ENCODE results near the gene RELN. TPM values are rescaled to one million over a fixed set of nuclear protein-coding genes. Genes with fewer than 3 reads are reported as not detected.

Gene RELN
- total and polyA plus RNA-seq, 2 of the 13 experiments (the other 11 are each of a cell fraction or from before 2014, with no cell fraction given), result 315 to 332 TPM

DNA sequence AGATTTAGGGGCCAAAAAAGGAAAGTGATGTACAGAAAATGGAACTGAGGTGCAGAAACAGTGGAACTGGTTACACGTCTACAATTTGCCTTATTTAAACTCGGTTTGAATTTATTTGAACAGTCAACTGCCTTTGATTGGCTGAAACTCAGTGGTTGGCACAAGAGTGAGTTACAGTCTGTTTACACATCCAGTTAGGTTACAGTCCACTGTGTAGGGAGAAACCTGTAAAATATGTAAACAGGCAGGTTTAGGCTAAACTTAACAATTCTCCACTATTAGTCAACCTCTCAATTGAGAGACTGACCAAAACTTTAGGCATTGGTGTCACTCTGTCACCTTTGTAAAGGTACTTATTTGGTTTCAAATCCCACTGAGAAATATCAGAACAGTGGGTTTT, 40.3 kb upstream of the RELN start (continued):
- peak; percentile 82 for TF ChIP-seq POGZ (CRISPR knock-in tag; IDR thresholded peaks at IDR 0.05)
- TF ChIP-seq RBFOX2 (IDR thresholded peaks at IDR 0.05; ENCODE audit: low read depth, low read length), result 0 out of 2 replicates have a peak, but pooled peaks have one; percentile 24
- TF ChIP-seq SNAPC5 (CRISPR knock-in tag; IDR thresholded peaks at IDR 0.05; ENCODE audit: borderline replicate concordance), result no peak
- no peak for TF ChIP-seq SOX13 (IDR thresholded peaks at IDR 0.05)
- peak in 1 of 2 experiments; percentile 32; a peak in 1 of 4 replicates for TF ChIP-seq SOX13 (CRISPR knock-in tag; conservative IDR thresholded peaks at IDR 0.05 in 1 of 2, IDR thresholded peaks at IDR 0.05 in 1 of 2)
- TF ChIP-seq ZMYM4 (CRISPR knock-in tag; IDR thresholded peaks at IDR 0.05), result peak; percentile 93
- 0 out of 2 replicates have a peak, but pooled peaks have one; percentile 16 for TF ChIP-seq MED1 (CRISPR knock-in tag; IDR thresholded peaks at IDR 0.05)
- TF ChIP-seq PAXIP1 (CRISPR knock-in tag; conservative IDR thresholded peaks at IDR 0.05), result 0 out of 2 replicates have a peak, but pooled peaks have one; percentile 42
- no peak for TF ChIP-seq ZNF138 (CRISPR knock-in tag; IDR thresholded peaks at IDR 0.05; ENCODE audit: low read depth)
- TF ChIP-seq ZNF124 (CRISPR knock-in tag; IDR thresholded peaks at IDR 0.05), result no peak
- peak; percentile 29; the same call in 1 of the 2 replicates for TF ChIP-seq FOSL2 (CRISPR knock-in tag; IDR thresholded peaks at IDR 0.05)
- 0 out of 4 replicates have a peak, but pooled peaks of 1 of the 2 experiments have one; percentile 23 for TF ChIP-seq EP300 (IDR thresholded peaks at IDR 0.05; ENCODE audit: low read depth in 2 of 2, low read length in 2 of 2)
- no peak for TF ChIP-seq EP300 (CRISPR knock-in tag; IDR thresholded peaks at IDR 0.05; ENCODE audit: borderline replicate concordance)
- TF ChIP-seq JUN (CRISPR knock-in tag; IDR thresholded peaks at IDR 0.05), result no peak
